Osteocyte (in vitro differentiated cells): ENCODE measurements around the gene SENP6. TPM values are rescaled to one million over a fixed set of nuclear protein-coding genes. Genes with fewer than 3 reads are reported as not detected.
"Not testable (repeated sequence)": the region's sequence is repeated elsewhere in the genome, so short reads cannot be mapped to it uniquely, and the experiment has no call there.

ENCODE experiments used
- DNase-seq: peaks from one replicate; pipeline ENCODE4 v3.0.0; 2021; ENCODE audit warnings: mixed read lengths; ENCODE audit not compliant: unreplicated experiment; ENCODE audit errors: extremely low spot score
- H3K27ac Mint-ChIP-seq: one replicate; pipeline ENCODE4 v1.8.0; 2021; ENCODE audit warnings: mild to moderate bottlenecking, mixed read lengths; ENCODE audit not compliant: unreplicated experiment
- H3K27me3 Mint-ChIP-seq: one replicate; pipeline ENCODE4 v1.8.0; 2021; ENCODE audit warnings: mixed read lengths; ENCODE audit not compliant: unreplicated experiment
- H3K36me3 Mint-ChIP-seq: one replicate; pipeline ENCODE4 v1.8.0; 2021; ENCODE audit warnings: mixed read lengths; ENCODE audit not compliant: unreplicated experiment
- H3K4me1 Mint-ChIP-seq: one replicate; pipeline ENCODE4 v1.8.0; 2021; ENCODE audit warnings: mixed read lengths; ENCODE audit not compliant: unreplicated experiment
- H3K4me3 Mint-ChIP-seq: one replicate; pipeline ENCODE4 v1.8.0; 2021; ENCODE audit warnings: mild to moderate bottlenecking, moderate library complexity, mixed read lengths; ENCODE audit not compliant: unreplicated experiment
- H3K9me3 Mint-ChIP-seq: one replicate; pipeline ENCODE4 v1.8.0; 2021; ENCODE audit warnings: mixed read lengths; ENCODE audit not compliant: unreplicated experiment
- total RNA-seq: library from RNA; stranded (reverse); gene quantifications from 2 replicates; pipeline ENCODE4 v1.2.1, GENCODE V29; 2021
- TF ChIP-seq, protein P1 (sequence below): fragments of 200-600 bp; sonication (generic); IDR thresholded peaks from 2 replicates; pipeline ENCODE4 v1.5.0; 2021; ENCODE audit warnings: antibody characterized with exemption, mild to moderate bottlenecking, moderate library complexity

SENP6 gene
- total RNA-seq, 1 donor from 2014 or later = 101 TPM

- Mint-ChIP-seq H3K4me1 (peaks cover 12% of the 10 kb centered on the region), H3K4me3 (no peak overlapping the region), H3K27ac (no peak overlapping the region), H3K36me3 (peaks cover 35% of the 10 kb centered on the region), H3K27me3 (no peaks in the 10 kb centered on the region), H3K9me3 (no peaks in the 10 kb centered on the region)
- TF ChIP-seq, protein P1, sequence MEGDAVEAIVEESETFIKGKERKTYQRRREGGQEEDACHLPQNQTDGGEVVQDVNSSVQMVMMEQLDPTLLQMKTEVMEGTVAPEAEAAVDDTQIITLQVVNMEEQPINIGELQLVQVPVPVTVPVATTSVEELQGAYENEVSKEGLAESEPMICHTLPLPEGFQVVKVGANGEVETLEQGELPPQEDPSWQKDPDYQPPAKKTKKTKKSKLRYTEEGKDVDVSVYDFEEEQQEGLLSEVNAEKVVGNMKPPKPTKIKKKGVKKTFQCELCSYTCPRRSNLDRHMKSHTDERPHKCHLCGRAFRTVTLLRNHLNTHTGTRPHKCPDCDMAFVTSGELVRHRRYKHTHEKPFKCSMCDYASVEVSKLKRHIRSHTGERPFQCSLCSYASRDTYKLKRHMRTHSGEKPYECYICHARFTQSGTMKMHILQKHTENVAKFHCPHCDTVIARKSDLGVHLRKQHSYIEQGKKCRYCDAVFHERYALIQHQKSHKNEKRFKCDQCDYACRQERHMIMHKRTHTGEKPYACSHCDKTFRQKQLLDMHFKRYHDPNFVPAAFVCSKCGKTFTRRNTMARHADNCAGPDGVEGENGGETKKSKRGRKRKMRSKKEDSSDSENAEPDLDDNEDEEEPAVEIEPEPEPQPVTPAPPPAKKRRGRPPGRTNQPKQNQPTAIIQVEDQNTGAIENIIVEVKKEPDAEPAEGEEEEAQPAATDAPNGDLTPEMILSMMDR = peak; percentile 26
- DNase-seq = no peak
Measured at GRCh38 chr6:75693534-75693933, 91.9 kb downstream of the SENP6 start.

GRCh38 chr6:75694406-75694805 is 92.7 kb downstream of the SENP6 start:
- TF ChIP-seq, protein P1 = no peak
- H3K9me3 Mint-ChIP-seq = no peaks in the 10 kb centered on the region

DNA sequence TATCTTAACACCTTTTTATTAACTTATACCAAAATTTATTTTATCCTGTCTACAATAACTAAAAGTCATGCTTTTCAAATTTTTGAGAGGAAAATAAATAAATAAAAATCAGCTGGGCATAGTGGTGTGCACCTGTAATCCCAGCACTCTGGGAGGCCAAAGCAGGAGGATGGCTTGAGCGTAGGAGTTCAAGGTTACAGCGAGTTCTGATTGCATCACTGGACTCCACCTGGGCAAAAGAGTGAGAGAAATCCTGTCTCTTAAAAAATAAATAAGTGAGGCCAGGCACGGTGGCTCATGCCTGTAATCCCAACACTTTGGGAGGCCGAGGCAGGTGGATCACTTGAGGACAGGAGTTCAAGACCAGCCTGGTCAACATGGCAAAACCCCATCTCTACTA is 106.7 kb downstream of the SENP6 start:
- not testable (repeated sequence) for H3K9me3 Mint-ChIP-seq

More at GRCh38 chr6:75694406-75694805, 92.7 kb downstream of the SENP6 start:
- H3K36me3 Mint-ChIP-seq = peaks cover 33% of the 10 kb centered on the region
- H3K27me3 Mint-ChIP-seq = no peaks in the 10 kb centered on the region
- no peak for DNase-seq
- peak overlapping the region; percentile 36 for H3K27ac Mint-ChIP-seq
- no peak overlapping the region for H3K4me3 Mint-ChIP-seq
- H3K4me1 Mint-ChIP-seq = peaks cover 12% of the 10 kb centered on the region

GRCh38 chr6:75711173-75711572 is 109.5 kb downstream of the SENP6 start:
- no peak for DNase-seq
- H3K27ac Mint-ChIP-seq = peak overlapping the region; percentile 27
- TF ChIP-seq, protein P1 = no peak
- peaks cover 49% of the 10 kb centered on the region for H3K36me3 Mint-ChIP-seq
- no peaks in the 10 kb centered on the region for H3K9me3 Mint-ChIP-seq
- H3K27me3 Mint-ChIP-seq = no peaks in the 10 kb centered on the region
- H3K4me1 Mint-ChIP-seq = peaks cover 7% of the 10 kb centered on the region
- no peak overlapping the region for H3K4me3 Mint-ChIP-seq

More for the DNA sequence above, 106.7 kb downstream of the SENP6 start:
- H3K4me3 Mint-ChIP-seq, H3K27ac Mint-ChIP-seq, DNase-seq, H3K4me1 Mint-ChIP-seq, H3K27me3 Mint-ChIP-seq: not testable (repeated sequence)
- peaks cover 48% of the 10 kb centered on the region for H3K36me3 Mint-ChIP-seq

DNA sequence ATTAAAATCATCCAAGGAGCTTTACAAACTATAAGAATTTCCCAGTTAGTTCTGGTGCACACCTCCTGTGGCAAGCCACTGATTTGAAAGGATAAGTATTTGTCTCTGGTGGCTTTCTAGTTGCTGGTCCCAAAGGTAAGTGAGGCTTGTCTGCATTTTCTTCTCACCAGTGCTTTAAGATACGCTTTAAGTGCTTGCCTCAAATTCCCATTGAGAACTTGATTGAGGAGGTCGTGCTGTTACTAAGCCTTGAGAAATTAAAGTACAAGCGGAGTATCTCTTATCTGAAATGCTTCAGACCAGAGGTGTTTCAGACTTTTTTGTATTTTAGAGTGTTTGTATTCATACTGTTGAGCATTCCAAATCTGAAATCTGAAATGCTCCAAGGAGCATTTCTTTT is 117.5 kb downstream of the SENP6 start:
- TF ChIP-seq, protein P1 = no peak
- no peak for DNase-seq
- Mint-ChIP-seq H3K4me1 (no peaks in the 10 kb centered on the region), H3K27ac (no peak overlapping the region), H3K4me3 (no peak overlapping the region), H3K9me3 (no peaks in the 10 kb centered on the region), H3K27me3 (no peaks in the 10 kb centered on the region), H3K36me3 (peaks cover 28% of the 10 kb centered on the region)

DNA sequence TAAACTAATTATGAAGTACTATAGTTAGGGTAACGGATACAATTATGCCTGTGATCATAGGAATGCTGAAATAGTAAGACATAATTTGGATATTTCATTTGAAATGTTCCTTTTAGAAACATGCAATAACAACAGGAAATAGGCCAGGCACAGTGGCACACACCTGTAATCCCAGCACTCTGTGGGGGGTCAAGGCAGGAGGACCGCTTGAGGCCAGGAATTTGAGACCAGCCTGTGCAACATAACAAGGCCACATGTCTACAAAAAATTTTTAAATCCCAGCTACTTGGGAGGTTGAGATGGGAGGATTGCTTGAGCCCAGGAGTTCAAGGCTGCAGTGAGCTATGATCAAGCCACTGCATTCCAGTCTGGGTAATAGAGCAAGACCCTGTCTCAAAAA is 121.7 kb downstream of the SENP6 start:
- H3K9me3 Mint-ChIP-seq = no peaks in the 10 kb centered on the region
- H3K27ac Mint-ChIP-seq = no peak overlapping the region
- H3K4me3 Mint-ChIP-seq = no peak overlapping the region
- TF ChIP-seq, protein P1 = no peak
- DNase-seq = no peak
- no peaks in the 10 kb centered on the region for H3K27me3 Mint-ChIP-seq
- peaks cover 6% of the 10 kb centered on the region for H3K36me3 Mint-ChIP-seq
- no peaks in the 10 kb centered on the region for H3K4me1 Mint-ChIP-seq
